PC-3 (cell line): Measurements from ENCODE around the gene PTGS1.
"Not testable (repeated sequence)": the region's sequence is repeated elsewhere in the genome, so short reads cannot be mapped to it uniquely, and the experiment has no call there.

ENCODE experiments used
- CTCF ChIP-seq: fragments of 300-600 bp; sonication (generic); conservative IDR thresholded peaks from 2 replicates; pipeline ENCODE4 v1.5.1; 2017; ENCODE audit warnings: antibody characterized with exemption, low read depth, mild to moderate bottlenecking, low read length
- EZH2 ChIP-seq: fragments of 300-600 bp; sonication (generic); IDR thresholded peaks from one replicate; pipeline ENCODE4 v1.6.1; 2017; ENCODE audit warnings: antibody characterized with exemption, mild to moderate bottlenecking, low read length; ENCODE audit not compliant: unreplicated experiment
- EZH2phosphoT487 ChIP-seq: fragments of 300-600 bp; sonication (generic); IDR thresholded peaks from 2 replicates; pipeline ENCODE4 v1.6.1; 2018; ENCODE audit warnings: mild to moderate bottlenecking, antibody characterized with exemption, low read length, borderline replicate concordance

DNA sequence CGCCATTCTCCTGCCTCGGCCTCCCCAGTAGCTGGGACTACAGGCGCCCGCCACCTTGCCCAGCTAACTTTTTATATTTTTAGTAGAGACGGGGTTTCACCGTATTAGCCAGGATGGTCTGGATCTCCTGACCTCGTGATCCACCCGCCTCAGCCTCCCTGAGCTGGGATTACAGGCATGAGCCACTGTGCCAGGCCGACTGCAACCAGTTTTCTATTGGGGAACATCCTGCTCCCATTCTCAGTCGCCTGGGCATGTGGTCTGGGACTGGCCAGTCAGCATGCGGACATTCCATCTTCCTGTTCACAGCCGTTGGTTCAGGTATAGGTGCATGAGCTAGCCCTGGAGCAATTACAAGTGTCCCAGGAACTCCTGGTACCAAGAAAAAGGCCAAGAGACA lies 7.7 kb upstream of the PTGS1 start:
- TF ChIP-seq EZH2phosphoT487, CTCF, EZH2: not testable (repeated sequence)
